Mesenchymal stem cell (in vitro differentiated cells and primary cell): ENCODE results near the gene FKBP3.

ENCODE experiments used
- DNase-seq: peaks from one replicate; pipeline ENCODE4 v3.0.0-alpha.2; 2013
- H2AFZ ChIP-seq: one replicate; pipeline ENCODE4 v1.6.1; 2013; ENCODE audit warnings: low read depth, mild to moderate bottlenecking, control low read depth, inconsistent platforms, low read length, moderate library complexity
- H2AK5ac ChIP-seq: 2 replicates; pipeline ENCODE4 v1.6.1; 2013; ENCODE audit warnings: low read length, moderate library complexity, mild to moderate bottlenecking, inconsistent platforms; ENCODE audit not compliant: severe bottlenecking
- H2BK120ac ChIP-seq: one replicate; pipeline ENCODE4 v1.6.1; 2013; ENCODE audit warnings: low read depth, mild to moderate bottlenecking, inconsistent platforms, low read length, moderate library complexity
- H2BK12ac ChIP-seq, 2 experiments: one replicate each; pipeline ENCODE4 v1.6.1; 2013; ENCODE audit warnings: inconsistent platforms in 2 of 2, low read length in 2 of 2, mild to moderate bottlenecking in 2 of 2, moderate library complexity in 2 of 2, control low read depth in 1 of 2
- H2BK15ac ChIP-seq: one replicate; pipeline ENCODE4 v1.6.1; 2013; ENCODE audit warnings: mild to moderate bottlenecking, low read depth, inconsistent platforms; ENCODE audit not compliant: poor library complexity, severe bottlenecking
- H2BK5ac ChIP-seq: 2 replicates; pipeline ENCODE4 v1.6.1; 2013; ENCODE audit warnings: low read depth, mild to moderate bottlenecking, low read length, control low read depth, inconsistent platforms; ENCODE audit not compliant: poor library complexity, severe bottlenecking
- H3K14ac ChIP-seq, 2 experiments: one replicate each; pipeline ENCODE4 v1.6.1; 2013; ENCODE audit warnings: inconsistent platforms in 2 of 2, low read length in 2 of 2, control low read depth in 1 of 2, mild to moderate bottlenecking in 1 of 2, moderate library complexity in 1 of 2
- H3K18ac ChIP-seq, 2 experiments: one replicate each; pipeline ENCODE4 v1.6.1; 2013; ENCODE audit warnings: inconsistent platforms in 2 of 2, low read length in 2 of 2, control low read depth in 1 of 2, low read depth in 1 of 2, mild to moderate bottlenecking in 1 of 2
- H3K23ac ChIP-seq, 2 experiments: one replicate each; pipeline ENCODE4 v1.6.1; 2013; ENCODE audit warnings: inconsistent platforms in 2 of 2, low read length in 2 of 2, mild to moderate bottlenecking in 2 of 2, moderate library complexity in 2 of 2, control low read depth in 1 of 2
- H3K27ac ChIP-seq: 2 replicates; pipeline ENCODE4 v1.5.1; 2013; ENCODE audit warnings: mild to moderate bottlenecking, moderate library complexity, low read length, control low read depth, inconsistent platforms; ENCODE audit not compliant: poor library complexity, severe bottlenecking
- H3K27me3 ChIP-seq, 2 experiments: 2 replicates each; pipeline versions ENCODE4 v1.6.1 to v1.7.0; 2013; ENCODE audit warnings: low read length in 2 of 2, mild to moderate bottlenecking in 2 of 2, moderate library complexity in 2 of 2, control low read depth in 1 of 2, inconsistent platforms in 1 of 2; ENCODE audit not compliant: control insufficient read depth in 1 of 2, insufficient read depth in 1 of 2
- H3K36me3 ChIP-seq, 2 experiments: 2 replicates each; pipeline versions ENCODE4 v1.6.1 to v1.7.0; 2013; ENCODE audit warnings: low read length in 2 of 2, control low read depth in 1 of 2, inconsistent platforms in 1 of 2, low read depth in 1 of 2, mild to moderate bottlenecking in 1 of 2; ENCODE audit not compliant: insufficient read depth in 2 of 2, control insufficient read depth in 1 of 2
- H3K4ac ChIP-seq, 2 experiments: one replicate each; pipeline ENCODE4 v1.6.1; 2013; ENCODE audit warnings: inconsistent platforms in 2 of 2, low read length in 2 of 2, mild to moderate bottlenecking in 2 of 2, moderate library complexity in 2 of 2, control low read depth in 1 of 2, low read depth in 1 of 2
- H3K4me1 ChIP-seq: 2 replicates; pipeline ENCODE4 v1.6.1; 2013; ENCODE audit warnings: low read depth, low read length, control low read depth; ENCODE audit not compliant: control insufficient read depth, insufficient read depth
- H3K4me2 ChIP-seq: 2 replicates; pipeline ENCODE4 v1.6.1; 2013; ENCODE audit warnings: low read length, mild to moderate bottlenecking, inconsistent platforms; ENCODE audit not compliant: poor library complexity, severe bottlenecking
- H3K4me3 ChIP-seq, 2 experiments: 2 replicates each; pipeline versions ENCODE4 v1.5.1 to v1.7.0; 2013; ENCODE audit warnings: low read length in 2 of 2, mild to moderate bottlenecking in 2 of 2, control low read depth in 1 of 2, low read depth in 1 of 2; ENCODE audit not compliant: insufficient read depth in 1 of 2
- H3K79me1 ChIP-seq: replicated peaks from 2 replicates; pipeline ENCODE4 v1.6.1; 2013; ENCODE audit warnings: mild to moderate bottlenecking, control low read depth, low read length, inconsistent platforms; ENCODE audit not compliant: poor library complexity, severe bottlenecking
- H3K9ac ChIP-seq: 2 replicates; pipeline ENCODE4 v1.7.0; 2013; ENCODE audit warnings: mild to moderate bottlenecking, low read length, moderate library complexity
- H3K9me3 ChIP-seq: 2 replicates; pipeline ENCODE4 v1.7.0; 2013; ENCODE audit warnings: mild to moderate bottlenecking, low read length; ENCODE audit not compliant: control insufficient read depth
- H4K8ac ChIP-seq: one replicate; pipeline ENCODE4 v1.6.1; 2013; ENCODE audit warnings: inconsistent platforms, mild to moderate bottlenecking, low read length, moderate library complexity
- H4K91ac ChIP-seq: one replicate; pipeline ENCODE4 v1.6.1; 2013; ENCODE audit warnings: mild to moderate bottlenecking, low read length, inconsistent platforms
- WGBS: methylation state at CpG from one replicate; pipeline ENCODE4 v1.1.7; 2013; ENCODE audit warnings: mixed read lengths; 5-methylcytosine and 5-hydroxymethylcytosine counted together

Gene FKBP3

DNA sequence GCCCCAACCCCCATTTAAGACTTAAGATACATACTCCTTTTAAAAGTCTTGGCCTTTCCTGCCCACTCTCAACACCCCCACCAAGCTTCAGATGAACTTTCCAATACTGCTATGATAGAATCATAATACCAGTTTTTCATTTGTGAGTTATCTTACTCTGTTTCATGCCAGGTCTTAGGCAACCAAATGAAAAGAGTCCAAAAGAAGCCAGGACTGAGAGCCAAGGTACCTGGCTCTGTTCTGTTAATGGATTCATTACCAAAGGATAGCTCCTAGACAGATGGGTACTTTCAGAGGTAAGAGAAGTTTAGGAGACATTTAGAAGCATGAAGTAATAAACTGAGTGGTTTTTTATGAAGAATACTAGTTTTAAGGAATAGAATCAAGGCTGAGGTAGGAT is 35.6 kb upstream of the FKBP3 start:
- Histone ChIP-seq H3K27me3 (no peaks in the 10 kb centered on the region), H4K8ac (no peak overlapping the region), H2BK5ac (no peak overlapping the region), H3K23ac (no peak overlapping the region), H3K18ac (no peak overlapping the region), H3K4me2 (no peak overlapping the region), H3K27ac (no peak overlapping the region), H2BK12ac (no peak overlapping the region), H3K4ac (no peak overlapping the region), H4K91ac (no peak overlapping the region), H3K14ac (no peak overlapping the region), H3K36me3 (peaks cover 0 to 18% of the 10 kb centered on the region in 2 experiments), H2AFZ (no peak overlapping the region), H3K9me3 (no peaks in the 10 kb centered on the region), H3K79me1 (no peaks in the 10 kb centered on the region), H3K4me3 (no peak overlapping the region), H3K9ac (no peak overlapping the region), H2BK120ac (no peak overlapping the region), H2BK15ac (no peak overlapping the region), H3K4me1 (no peaks in the 10 kb centered on the region), H2AK5ac (no peak overlapping the region)
- no peak for DNase-seq

DNA sequence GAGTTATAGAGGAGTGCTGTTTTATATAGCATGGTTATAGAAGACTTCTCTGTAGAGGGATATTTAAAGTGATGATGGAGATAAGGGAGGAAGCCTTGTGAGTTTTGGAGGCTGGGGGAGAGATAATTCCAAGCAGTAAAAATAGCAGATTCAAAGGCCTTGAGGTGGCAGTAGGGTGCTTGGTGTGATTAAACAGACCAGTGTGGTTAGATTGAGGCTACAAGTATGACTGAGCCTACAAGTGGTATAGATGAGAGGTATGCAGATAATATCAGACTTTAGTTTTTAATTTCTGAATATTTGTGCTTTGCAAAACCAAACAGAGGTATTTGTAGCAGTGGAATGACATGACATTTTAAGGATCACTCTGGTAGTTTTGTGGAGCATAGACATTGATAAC is 21.8 kb upstream of the FKBP3 start:
- Histone ChIP-seq H4K8ac (no peak overlapping the region), H3K27ac (no peak overlapping the region), H3K4ac (no peak overlapping the region), H2AK5ac (no peak overlapping the region), H3K14ac (no peak overlapping the region), H3K4me3 (no peak overlapping the region), H3K9ac (no peak overlapping the region), H2BK15ac (no peak overlapping the region), H3K36me3 (no peaks in the 10 kb centered on the region), H3K27me3 (no peaks in the 10 kb centered on the region), H3K4me1 (no peaks in the 10 kb centered on the region), H3K79me1 (no peaks in the 10 kb centered on the region), H2BK120ac (no peak overlapping the region), H2AFZ (no peak overlapping the region), H3K18ac (no peak overlapping the region), H2BK12ac (no peak overlapping the region), H3K23ac (no peak overlapping the region), H3K4me2 (no peak overlapping the region), H4K91ac (no peak overlapping the region), H2BK5ac (no peak overlapping the region), H3K9me3 (no peaks in the 10 kb centered on the region)
- no peak for DNase-seq

GRCh38 chr14:45150386-45150890 is 16.2 kb upstream of the FKBP3 start:
- H3K4me3 ChIP-seq = no peak overlapping the region
- H2AFZ ChIP-seq = no peak overlapping the region
- no peak overlapping the region for H3K23ac ChIP-seq
- H2AK5ac ChIP-seq = no peak overlapping the region
- no peaks in the 10 kb centered on the region for H3K9me3 ChIP-seq
- H4K91ac ChIP-seq = no peak overlapping the region
- no peak overlapping the region for H2BK12ac ChIP-seq
- no peak overlapping the region for H2BK5ac ChIP-seq
- WGBS = 91% methylated on average over 2 of the region's 4 CpGs
- H3K14ac ChIP-seq = no peak overlapping the region
- no peaks in the 10 kb centered on the region for H3K4me1 ChIP-seq
- H3K79me1 ChIP-seq = peaks cover 12% of the 10 kb centered on the region
- no peak overlapping the region for H3K4me2 ChIP-seq
- H3K4ac ChIP-seq = no peak overlapping the region
- H2BK120ac ChIP-seq = no peak overlapping the region
- H3K18ac ChIP-seq = no peak overlapping the region
- H2BK15ac ChIP-seq = no peak overlapping the region
- no peak overlapping the region for H3K27ac ChIP-seq
- no peaks in the 10 kb centered on the region for H3K36me3 ChIP-seq
- no peak for DNase-seq
- no peak overlapping the region for H3K9ac ChIP-seq
- H3K27me3 ChIP-seq = no peaks in the 10 kb centered on the region
- no peak overlapping the region for H4K8ac ChIP-seq

DNA sequence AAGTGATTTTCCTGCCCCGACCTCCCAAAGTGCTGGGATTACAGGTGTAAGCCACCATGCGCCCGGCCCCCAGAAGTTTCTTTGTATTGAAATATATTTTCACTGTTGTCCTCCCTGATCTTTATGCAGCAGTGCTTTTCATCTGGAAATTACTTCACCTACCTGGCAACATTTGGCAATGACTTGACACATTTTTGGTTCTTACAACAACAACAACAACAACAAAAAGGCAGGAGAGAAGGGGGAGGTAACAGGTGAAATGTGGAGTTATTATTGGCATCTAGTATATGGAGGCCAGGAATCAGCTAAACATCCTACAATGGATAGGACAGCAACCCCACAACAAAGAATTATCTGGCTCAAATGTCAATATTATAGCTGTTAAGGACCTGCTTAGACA is 15.3 kb upstream of the FKBP3 start:
- Histone ChIP-seq H3K18ac (no peak overlapping the region), H4K91ac (no peak overlapping the region), H3K36me3 (no peaks in the 10 kb centered on the region), H2BK12ac (no peak overlapping the region), H3K9ac (no peak overlapping the region), H2BK5ac (no peak overlapping the region), H3K27me3 (no peaks in the 10 kb centered on the region), H2AFZ (no peak overlapping the region), H4K8ac (no peak overlapping the region), H3K4me2 (no peak overlapping the region), H3K23ac (no peak overlapping the region), H2AK5ac (no peak overlapping the region), H3K14ac (no peak overlapping the region), H3K4ac (no peak overlapping the region), H3K79me1 (peaks cover 19% of the 10 kb centered on the region), H3K9me3 (no peaks in the 10 kb centered on the region), H3K4me1 (no peaks in the 10 kb centered on the region), H3K27ac (no peak overlapping the region), H3K4me3 (no peak overlapping the region), H2BK15ac (no peak overlapping the region), H2BK120ac (no peak overlapping the region)
- 88% methylated on average over 1 of the region's 3 CpGs for WGBS
- DNase-seq = no peak
